Activated T-cell treated with anti-CD3 and anti-CD28 coated beads, Interleukin-2, amount 50 U/mL, for 4 hours (primary cell): ENCODE results near the gene AIG1. TPM values are rescaled to one million over a fixed set of nuclear protein-coding genes. Genes with fewer than 3 reads are reported as not detected.
"Not testable (repeated sequence)": the region's sequence is repeated elsewhere in the genome, so short reads cannot be mapped to it uniquely, and the experiment has no call there.

Experiments
- ATAC-seq, 2 donors: fragments of 200-7000 bp; cut with Tn5 transposase; one replicate each; pipeline ENCODE4 v1.10.0; 2021
- DNase-seq: peaks from one replicate; pipeline ENCODE4 v3.0.0-alpha.2; 2020
- H3K27me3 Mint-ChIP-seq: one replicate; pipeline ENCODE4 v1.8.0; 2021; ENCODE audit warnings: low read depth, mixed read lengths
- H3K36me3 Mint-ChIP-seq: one replicate; pipeline ENCODE4 v1.8.0; 2022; ENCODE audit warnings: mixed read lengths; ENCODE audit not compliant: insufficient read depth
- H3K4me1 Mint-ChIP-seq: one replicate; pipeline ENCODE4 v1.8.0; 2021; ENCODE audit warnings: low read depth, mixed read lengths
- H3K4me3 Mint-ChIP-seq: one replicate; pipeline ENCODE4 v1.8.0; 2021; ENCODE audit warnings: mild to moderate bottlenecking, moderate library complexity, mixed read lengths
- H3K9me3 Mint-ChIP-seq: one replicate; pipeline ENCODE4 v1.8.0; 2021; ENCODE audit warnings: mixed read lengths
- total RNA-seq, 3 donors: library from RNA; stranded (reverse); gene quantifications; one replicate each; pipeline ENCODE4 v1.2.1, GENCODE V29; 2021

The AIG1 gene
- total RNA-seq, 3 donors from 2014 or later: 3.9 to 7.6 (median 5.5) TPM

GRCh38 chr6:143064271-143064670 lies 3.6 kb downstream of the AIG1 start:
- no peaks in the 10 kb centered on the region for H3K9me3 Mint-ChIP-seq
- no peaks in the 10 kb centered on the region for H3K27me3 Mint-ChIP-seq
- ATAC-seq: no peak
- H3K36me3 Mint-ChIP-seq: no peaks in the 10 kb centered on the region
- DNase-seq: no peak
- H3K4me1 Mint-ChIP-seq: peaks cover 23% of the 10 kb centered on the region
- H3K4me3 Mint-ChIP-seq: no peak overlapping the region

GRCh38 chr6:143064951-143065683 lies 4.4 kb downstream of the AIG1 start:
- H3K27me3 Mint-ChIP-seq: no peaks in the 10 kb centered on the region
- DNase-seq (no peak), ATAC-seq (no peak)
- peaks cover 14% of the 10 kb centered on the region for H3K4me1 Mint-ChIP-seq
- H3K9me3 Mint-ChIP-seq: no peaks in the 10 kb centered on the region
- H3K36me3 Mint-ChIP-seq: no peaks in the 10 kb centered on the region
- no peak overlapping the region for H3K4me3 Mint-ChIP-seq

- Mint-ChIP-seq H3K4me1 (no peaks in the 10 kb centered on the region), H3K27me3 (no peaks in the 10 kb centered on the region), H3K9me3 (no peaks in the 10 kb centered on the region), H3K36me3 (peaks cover 2% of the 10 kb centered on the region), H3K4me3 (no peak overlapping the region)
- no peak for DNase-seq
- no peak for ATAC-seq
Observed at GRCh38 chr6:143068001-143068400, 7.3 kb downstream of the AIG1 start.

GRCh38 chr6:143074101-143074500 lies 13.4 kb downstream of the AIG1 start:
- H3K9me3 Mint-ChIP-seq: peaks cover 18% of the 10 kb centered on the region
- H3K27me3 Mint-ChIP-seq: no peaks in the 10 kb centered on the region
- H3K4me3 Mint-ChIP-seq: no peak overlapping the region
- ATAC-seq: no peak
- peaks cover 10% of the 10 kb centered on the region for H3K36me3 Mint-ChIP-seq
- no peak for DNase-seq
- H3K4me1 Mint-ChIP-seq: peaks cover 7% of the 10 kb centered on the region

GRCh38 chr6:143074670-143075318 lies 14.1 kb downstream of the AIG1 start:
- ATAC-seq: no peak

GRCh38 chr6:143078468-143079324 lies 18.0 kb downstream of the AIG1 start:
- DNase-seq (no peak), ATAC-seq (peak in 1 of 2 donors; percentile 35)
- peaks cover 7% of the 10 kb centered on the region for H3K4me1 Mint-ChIP-seq
- H3K4me3 Mint-ChIP-seq: no peak overlapping the region
- peaks cover 10% of the 10 kb centered on the region for H3K36me3 Mint-ChIP-seq
- no peaks in the 10 kb centered on the region for H3K27me3 Mint-ChIP-seq
- H3K9me3 Mint-ChIP-seq: peaks cover 20% of the 10 kb centered on the region

More at GRCh38 chr6:143074670-143075318, 14.1 kb downstream of the AIG1 start:
- H3K4me1 Mint-ChIP-seq: peaks cover 7% of the 10 kb centered on the region
- peaks cover 20% of the 10 kb centered on the region for H3K9me3 Mint-ChIP-seq
- H3K27me3 Mint-ChIP-seq: no peaks in the 10 kb centered on the region
- H3K4me3 Mint-ChIP-seq: no peak overlapping the region
- peaks cover 11% of the 10 kb centered on the region for H3K36me3 Mint-ChIP-seq
- DNase-seq: no peak

- H3K4me1 Mint-ChIP-seq: peaks cover 7% of the 10 kb centered on the region
- peaks cover 16% of the 10 kb centered on the region for H3K9me3 Mint-ChIP-seq
- peaks cover 6% of the 10 kb centered on the region for H3K36me3 Mint-ChIP-seq
- ATAC-seq (no peak), DNase-seq (no peak)
- H3K4me3 Mint-ChIP-seq: no peak overlapping the region
- no peaks in the 10 kb centered on the region for H3K27me3 Mint-ChIP-seq
Observed at GRCh38 chr6:143079325-143079640, 18.6 kb downstream of the AIG1 start.

GRCh38 chr6:143082274-143082673 lies 21.6 kb downstream of the AIG1 start:
- not testable (repeated sequence) for H3K4me3 Mint-ChIP-seq, H3K4me1 Mint-ChIP-seq, H3K9me3 Mint-ChIP-seq, H3K36me3 Mint-ChIP-seq, ATAC-seq, DNase-seq, H3K27me3 Mint-ChIP-seq

GRCh38 chr6:143084019-143084418 lies 23.3 kb downstream of the AIG1 start:
- not testable (repeated sequence) for ATAC-seq, H3K36me3 Mint-ChIP-seq, DNase-seq, H3K27me3 Mint-ChIP-seq, H3K4me1 Mint-ChIP-seq, H3K9me3 Mint-ChIP-seq, H3K4me3 Mint-ChIP-seq

- not testable (repeated sequence) for H3K4me1 Mint-ChIP-seq, H3K27me3 Mint-ChIP-seq, H3K36me3 Mint-ChIP-seq, H3K9me3 Mint-ChIP-seq, DNase-seq, H3K4me3 Mint-ChIP-seq, ATAC-seq
Observed at GRCh38 chr6:143087335-143087734, 26.6 kb downstream of the AIG1 start.

- DNase-seq (no peak), ATAC-seq (no peak)
- Mint-ChIP-seq H3K4me3 (no peak overlapping the region), H3K9me3 (no peaks in the 10 kb centered on the region), H3K27me3 (no peaks in the 10 kb centered on the region), H3K36me3 (peaks cover 2% of the 10 kb centered on the region), H3K4me1 (peaks cover 6% of the 10 kb centered on the region)
Observed at GRCh38 chr6:143087856-143088255, 27.2 kb downstream of the AIG1 start.

- Mint-ChIP-seq H3K9me3 (no peaks in the 10 kb centered on the region), H3K36me3 (peaks cover 2% of the 10 kb centered on the region), H3K27me3 (no peaks in the 10 kb centered on the region), H3K4me3 (no peak overlapping the region), H3K4me1 (peaks cover 9% of the 10 kb centered on the region)
- DNase-seq (no peak), ATAC-seq (peak in 1 of 2 donors; percentile 58)
Observed at GRCh38 chr6:143090314-143091044, 29.8 kb downstream of the AIG1 start.

GRCh38 chr6:143092768-143093167 lies 32.1 kb downstream of the AIG1 start:
- no peaks in the 10 kb centered on the region for H3K27me3 Mint-ChIP-seq
- no peak overlapping the region for H3K4me3 Mint-ChIP-seq
- no peaks in the 10 kb centered on the region for H3K9me3 Mint-ChIP-seq
- ATAC-seq (no peak), DNase-seq (no peak)
- H3K4me1 Mint-ChIP-seq: peaks cover 12% of the 10 kb centered on the region
- no peaks in the 10 kb centered on the region for H3K36me3 Mint-ChIP-seq

- Mint-ChIP-seq H3K4me1 (peaks cover 12% of the 10 kb centered on the region), H3K27me3 (no peaks in the 10 kb centered on the region), H3K9me3 (no peaks in the 10 kb centered on the region), H3K4me3 (no peak overlapping the region), H3K36me3 (no peaks in the 10 kb centered on the region)
- DNase-seq: no peak
- ATAC-seq: no peak
Observed at GRCh38 chr6:143093290-143093689, 32.6 kb downstream of the AIG1 start.
